Neural progenitor cell (in vitro differentiated cells): ENCODE data around the gene SEMA3B.

ENCODE experiments used
- EZH2 ChIP-seq: fragments of 200-600 bp; sonication (generic); IDR thresholded peaks from 2 replicates; pipeline ENCODE4 v1.6.1; 2017; ENCODE audit warnings: antibody characterized with exemption, mild to moderate bottlenecking, moderate library complexity
- EZH2phosphoT487 ChIP-seq: fragments of 200-600 bp; sonication (generic); IDR thresholded peaks from 2 replicates; pipeline ENCODE4 v1.6.1; 2017; ENCODE audit warnings: antibody characterized with exemption
- TF ChIP-seq, protein P1 (sequence below): fragments of 200-600 bp; sonication (generic); IDR thresholded peaks from 2 replicates; pipeline ENCODE4 v1.5.1; 2017; ENCODE audit warnings: antibody characterized with exemption, mild to moderate bottlenecking

DNA sequence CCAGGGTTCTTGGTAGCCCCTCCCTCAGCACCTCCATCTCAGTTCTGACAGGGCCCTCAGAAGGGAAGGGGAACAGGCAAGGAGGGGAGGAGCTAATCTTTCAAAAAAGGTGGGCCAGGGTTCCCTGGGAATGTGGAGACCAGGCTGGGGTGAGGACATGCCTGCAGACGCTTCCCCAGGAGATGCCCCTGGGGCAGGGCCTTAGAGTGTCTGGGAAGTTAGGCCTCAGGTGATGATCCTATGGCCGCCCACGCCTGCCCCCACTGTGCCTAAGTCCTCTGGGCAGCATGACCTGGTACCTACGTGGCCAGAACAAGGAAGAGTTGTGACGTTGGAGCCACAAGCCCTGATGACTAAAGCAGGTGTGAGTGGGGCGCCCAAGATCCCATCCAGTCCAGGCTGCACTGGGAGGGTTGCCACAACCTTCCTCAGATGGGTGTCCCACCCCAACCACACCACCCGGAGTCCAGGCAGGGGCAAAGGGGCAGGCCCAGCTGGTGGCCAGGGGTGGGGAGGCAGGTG lies 3.9 kb upstream of the SEMA3B start:
- TF ChIP-seq, protein P1, sequence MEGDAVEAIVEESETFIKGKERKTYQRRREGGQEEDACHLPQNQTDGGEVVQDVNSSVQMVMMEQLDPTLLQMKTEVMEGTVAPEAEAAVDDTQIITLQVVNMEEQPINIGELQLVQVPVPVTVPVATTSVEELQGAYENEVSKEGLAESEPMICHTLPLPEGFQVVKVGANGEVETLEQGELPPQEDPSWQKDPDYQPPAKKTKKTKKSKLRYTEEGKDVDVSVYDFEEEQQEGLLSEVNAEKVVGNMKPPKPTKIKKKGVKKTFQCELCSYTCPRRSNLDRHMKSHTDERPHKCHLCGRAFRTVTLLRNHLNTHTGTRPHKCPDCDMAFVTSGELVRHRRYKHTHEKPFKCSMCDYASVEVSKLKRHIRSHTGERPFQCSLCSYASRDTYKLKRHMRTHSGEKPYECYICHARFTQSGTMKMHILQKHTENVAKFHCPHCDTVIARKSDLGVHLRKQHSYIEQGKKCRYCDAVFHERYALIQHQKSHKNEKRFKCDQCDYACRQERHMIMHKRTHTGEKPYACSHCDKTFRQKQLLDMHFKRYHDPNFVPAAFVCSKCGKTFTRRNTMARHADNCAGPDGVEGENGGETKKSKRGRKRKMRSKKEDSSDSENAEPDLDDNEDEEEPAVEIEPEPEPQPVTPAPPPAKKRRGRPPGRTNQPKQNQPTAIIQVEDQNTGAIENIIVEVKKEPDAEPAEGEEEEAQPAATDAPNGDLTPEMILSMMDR = no peak
- TF ChIP-seq EZH2phosphoT487 (no peak), EZH2 (no peak)
